Aorta (tissue), 5 donors: Measurements from ENCODE around the gene PHLPP1. TPM values are rescaled to one million over a fixed set of nuclear protein-coding genes. Genes with fewer than 3 reads are reported as not detected.
"Not testable (repeated sequence)": the region's sequence is repeated elsewhere in the genome, so short reads cannot be mapped to it uniquely, and the experiment has no call there.

Experiments
- ATAC-seq: fragments of 200-7000 bp; cut with Tn5 transposase; one replicate; pipeline ENCODE4 v1.9.1; 2022; ENCODE audit warnings: moderate library complexity; ENCODE audit not compliant: low FRiP score
- DNase-seq, 2 donors: peaks; one replicate each; pipeline ENCODE4 v3.0.0-alpha.2; 2020
- H3K27ac ChIP-seq, 2 donors: one replicate each; pipeline ENCODE4 v1.5.1; 2013; ENCODE audit warnings: low read length in 2 of 2, mild to moderate bottlenecking in 2 of 2, moderate library complexity in 2 of 2, control low read depth in 1 of 2, inconsistent platforms in 1 of 2, low read depth in 1 of 2
- H3K27me3 ChIP-seq, 2 donors: one replicate each; pipeline ENCODE4 v1.6.1; 2013; ENCODE audit warnings: control low read depth in 1 of 2, low read length in 1 of 2, mild to moderate bottlenecking in 1 of 2, moderate library complexity in 1 of 2; ENCODE audit not compliant: insufficient read depth in 2 of 2, control insufficient read depth in 1 of 2
- H3K36me3 ChIP-seq, 2 donors: one replicate each; pipeline ENCODE4 v1.6.1; 2013; ENCODE audit warnings: control low read depth in 1 of 2, low read length in 1 of 2, mild to moderate bottlenecking in 1 of 2; ENCODE audit not compliant: insufficient read depth in 2 of 2, control insufficient read depth in 1 of 2
- H3K4me1 ChIP-seq, 2 donors: one replicate each; pipeline ENCODE4 v1.6.1; 2013; ENCODE audit warnings: low read length in 2 of 2, control low read depth in 1 of 2, mild to moderate bottlenecking in 1 of 2, moderate library complexity in 1 of 2; ENCODE audit not compliant: insufficient read depth in 2 of 2, control insufficient read depth in 1 of 2
- H3K4me3 ChIP-seq, 2 donors: one replicate each; pipeline ENCODE4 v1.5.1; 2013; ENCODE audit warnings: low read length in 2 of 2, control low read depth in 1 of 2, mild to moderate bottlenecking in 1 of 2
- H3K9me3 ChIP-seq: one replicate; pipeline ENCODE4 v1.6.1; 2013; ENCODE audit warnings: mild to moderate bottlenecking, low read length; ENCODE audit not compliant: control insufficient read depth
- WGBS, 2 donors: extraction: QIAGEN DNeasy Blood & Tissue Kit; methylation state at CpG; one replicate each; pipeline ENCODE4 v1.1.7; 2013; 5-methylcytosine and 5-hydroxymethylcytosine counted together
- intact Hi-C, 2 donors: fragments of 100-400 bp; cut with DNase I; formaldehyde crosslinking; loops; one replicate each; pipeline versions ENCODE4 v1.14.2 to v1.15.0; 2022
- polyA plus RNA-seq, 2 donors: library from polyadenylated mRNA; stranded (reverse); fragments of 200-250 nt; gene quantifications; one replicate each; pipeline ENCODE4 v1.2.3, GENCODE V29; 2013
- total RNA-seq, 2 donors: library from RNA; stranded (reverse); fragmentation: NEBNext Ultra II Directional; extraction: Animal tissue kit (Norgen Biotek cat#: 25700); gene quantifications; one replicate each; pipeline ENCODE4 v1.2.1, GENCODE V29; 2021
- donor health status: healthy with polysubstance abuse.
- donor health status: Bipolar disorder and iron deficiency.
- donor health status: DM: no; HTN: no; CAD: no.
- donor health status: DM: no; HTN: no; CAD: no.
- donor health status: DM: yes; HTN: yes; CAD: no.

PHLPP1 gene
- total and polyA plus RNA-seq, 4 donors = 1.6 to 16.5 (median 8.3) TPM

GRCh38 chr18:62795813-62796212 is 80.5 kb downstream of the PHLPP1 start:
- no peaks in the 10 kb centered on the region for H3K27me3 ChIP-seq
- intact Hi-C loops = no loop called here
- H3K9me3 ChIP-seq = no peaks in the 10 kb centered on the region
- peaks cover 1 to 4% of the 10 kb centered on the region in 2 donors for H3K4me1 ChIP-seq
- H3K4me3 ChIP-seq = no peak overlapping the region
- WGBS, 2 donors = 96 to 99% methylated on average over 3 of the region's 3 CpGs
- ATAC-seq (no peak), DNase-seq (no peak)
- no peaks in the 10 kb centered on the region for H3K36me3 ChIP-seq
- H3K27ac ChIP-seq = no peak overlapping the region

- no peaks in the 10 kb centered on the region for H3K36me3 ChIP-seq
- ATAC-seq (no peak), DNase-seq (no peak)
- intact Hi-C loops = no loop called here
- 66 to 79% methylated on average over 1 of the region's 1 CpG for WGBS, 2 donors
- no peak overlapping the region for H3K4me3 ChIP-seq
- peaks cover 1 to 4% of the 10 kb centered on the region in 2 donors for H3K4me1 ChIP-seq
- H3K27me3 ChIP-seq = no peaks in the 10 kb centered on the region
- H3K9me3 ChIP-seq = no peaks in the 10 kb centered on the region
- H3K27ac ChIP-seq = no peak overlapping the region
These were observed 80.9 kb downstream of the PHLPP1 start for GRCh38 chr18:62796216-62796621.

- DNase-seq = no peak
- 95 to 96% methylated on average over 3 of the region's 3 CpGs for WGBS, 2 donors
- H3K4me1 ChIP-seq = peaks cover 4 to 5% of the 10 kb centered on the region in 2 donors
- intact Hi-C loops = no loop called here
- no peaks in the 10 kb centered on the region for H3K9me3 ChIP-seq
- H3K36me3 ChIP-seq = no peaks in the 10 kb centered on the region
- no peak overlapping the region for H3K27ac ChIP-seq
- H3K27me3 ChIP-seq = no peaks in the 10 kb centered on the region
- H3K4me3 ChIP-seq = no peak overlapping the region
- no peak for ATAC-seq
These were observed 82.0 kb downstream of the PHLPP1 start for GRCh38 chr18:62797329-62797728.

GRCh38 chr18:62799977-62800376 is 84.6 kb downstream of the PHLPP1 start:
- Histone ChIP-seq H3K36me3 (no peaks in the 10 kb centered on the region), H3K4me1 (peaks cover 4 to 5% of the 10 kb centered on the region in 2 donors), H3K4me3 (no peak overlapping the region), H3K27me3 (no peaks in the 10 kb centered on the region), H3K9me3 (no peaks in the 10 kb centered on the region), H3K27ac (no peak overlapping the region)
- intact Hi-C loops = no loop called here
- DNase-seq (no peak), ATAC-seq (no peak)
- 80 to 85% methylated on average over 6 of the region's 6 CpGs for WGBS, 2 donors

GRCh38 chr18:62802523-62802922 is 87.2 kb downstream of the PHLPP1 start:
- H3K9me3 ChIP-seq = no peaks in the 10 kb centered on the region
- no peak for ATAC-seq
- DNase-seq = no peak
- no peak overlapping the region for H3K4me3 ChIP-seq
- H3K36me3 ChIP-seq = no peaks in the 10 kb centered on the region
- WGBS, 2 donors = 72 to 73% methylated on average over 3 of the region's 3 CpGs
- peaks cover 4 to 5% of the 10 kb centered on the region in 2 donors for H3K4me1 ChIP-seq
- H3K27me3 ChIP-seq = no peaks in the 10 kb centered on the region
- intact Hi-C loops = no loop called here
- no peak overlapping the region for H3K27ac ChIP-seq

GRCh38 chr18:62807396-62807795 is 92.1 kb downstream of the PHLPP1 start:
- H3K4me3 ChIP-seq = no peak overlapping the region
- intact Hi-C loops = no loop called here
- ATAC-seq (no peak), DNase-seq (no peak)
- H3K4me1 ChIP-seq = no peaks in the 10 kb centered on the region
- H3K9me3 ChIP-seq = no peaks in the 10 kb centered on the region
- H3K27ac ChIP-seq = no peak overlapping the region
- WGBS, 2 donors = 89 to 93% methylated on average over 2 of the region's 2 CpGs
- H3K27me3 ChIP-seq = no peaks in the 10 kb centered on the region
- no peaks in the 10 kb centered on the region for H3K36me3 ChIP-seq

- no peaks in the 10 kb centered on the region for H3K9me3 ChIP-seq
- no peaks in the 10 kb centered on the region for H3K27me3 ChIP-seq
- ATAC-seq (no peak), DNase-seq (no peak)
- no peaks in the 10 kb centered on the region for H3K36me3 ChIP-seq
- no peaks in the 10 kb centered on the region for H3K4me1 ChIP-seq
- 96 to 97% methylated on average over 1 of the region's 1 CpG for WGBS, 2 donors
- intact Hi-C loops = no loop called here
- H3K27ac ChIP-seq = no peak overlapping the region
- no peak overlapping the region for H3K4me3 ChIP-seq
These were observed 92.8 kb downstream of the PHLPP1 start for GRCh38 chr18:62808123-62808522.

- H3K27me3 ChIP-seq, H3K27ac ChIP-seq, H3K9me3 ChIP-seq, H3K36me3 ChIP-seq, intact Hi-C loops, ATAC-seq, DNase-seq, H3K4me1 ChIP-seq, H3K4me3 ChIP-seq: not testable (repeated sequence)
- WGBS, 2 donors = 98% methylated on average over 8 of the region's 8 CpGs
These were observed 94.1 kb downstream of the PHLPP1 start for GRCh38 chr18:62809445-62809844.

GRCh38 chr18:62809900-62810299 is 94.6 kb downstream of the PHLPP1 start:
- intact Hi-C loops = no loop called here
- Histone ChIP-seq H3K36me3 (no peaks in the 10 kb centered on the region), H3K27me3 (no peaks in the 10 kb centered on the region), H3K27ac (no peak overlapping the region), H3K4me3 (no peak overlapping the region), H3K9me3 (no peaks in the 10 kb centered on the region), H3K4me1 (no peaks in the 10 kb centered on the region)
- WGBS, 2 donors = 88 to 89% methylated on average over 1 of the region's 1 CpG
- DNase-seq (no peak), ATAC-seq (no peak)
